Mesothelial cell of epicardium (in vitro differentiated cells): ENCODE results near the gene FOXP1. TPM values are rescaled to one million over a fixed set of nuclear protein-coding genes. Genes with fewer than 3 reads are reported as not detected.

Experiments
- DNase-seq, 2 experiments: peaks; one replicate each; pipeline ENCODE4 v3.0.0; 2021; ENCODE audit warnings: low spot score in 2 of 2; ENCODE audit not compliant: unreplicated experiment in 2 of 2
- H3K27ac Mint-ChIP-seq: 2 replicates; pipeline ENCODE4 v1.8.0; 2021; ENCODE audit warnings: mixed read lengths
- H3K27me3 Mint-ChIP-seq: 2 replicates; pipeline ENCODE4 v1.8.0; 2021; ENCODE audit warnings: low read depth, mixed read lengths
- H3K36me3 Mint-ChIP-seq: 2 replicates; pipeline ENCODE4 v1.8.0; 2021; ENCODE audit warnings: mixed read lengths
- H3K4me1 Mint-ChIP-seq: 2 replicates; pipeline ENCODE4 v1.8.0; 2021; ENCODE audit warnings: mixed read lengths
- H3K4me3 Mint-ChIP-seq: 2 replicates; pipeline ENCODE4 v1.8.0; 2021; ENCODE audit warnings: mild to moderate bottlenecking, moderate library complexity, mixed read lengths
- H3K9me3 Mint-ChIP-seq: 2 replicates; pipeline ENCODE4 v1.8.0; 2021; ENCODE audit warnings: mixed read lengths
- CTCF ChIP-seq: fragments of 200-600 bp; sonication (generic); IDR thresholded peaks from one replicate; pipeline ENCODE4 v1.5.0; 2021; ENCODE audit warnings: antibody characterized with exemption; ENCODE audit not compliant: unreplicated experiment
- total RNA-seq: library from RNA; stranded (reverse); gene quantifications from 3 replicates; pipeline ENCODE4 v1.2.1, GENCODE V29; 2021

Gene FOXP1
- total RNA-seq, 1 donor from 2014 or later: 187 TPM

GRCh38 chr3:71582036-71582611 is 1.4 kb downstream of the FOXP1 start:
- H3K4me1 Mint-ChIP-seq: peaks cover 64% of the 10 kb centered on the region
- H3K36me3 Mint-ChIP-seq: no peaks in the 10 kb centered on the region
- peak overlapping the region; percentile 99 for H3K27ac Mint-ChIP-seq
- H3K9me3 Mint-ChIP-seq: no peaks in the 10 kb centered on the region
- peak; percentile 43 to 67 for DNase-seq
- no peak for TF ChIP-seq CTCF
- H3K4me3 Mint-ChIP-seq: peak overlapping the region; percentile 83
- no peaks in the 10 kb centered on the region for H3K27me3 Mint-ChIP-seq

GRCh38 chr3:71581457-71582035 is 2.0 kb downstream of the FOXP1 start:
- no peaks in the 10 kb centered on the region for H3K27me3 Mint-ChIP-seq
- no peaks in the 10 kb centered on the region for H3K36me3 Mint-ChIP-seq
- H3K4me1 Mint-ChIP-seq: peaks cover 64% of the 10 kb centered on the region
- H3K9me3 Mint-ChIP-seq: no peaks in the 10 kb centered on the region
- DNase-seq: peak; percentile 26 to 62
- no peak for TF ChIP-seq CTCF
- H3K4me3 Mint-ChIP-seq: peak overlapping the region; percentile 83
- peak overlapping the region; percentile 99 for H3K27ac Mint-ChIP-seq

- H3K9me3 Mint-ChIP-seq: no peaks in the 10 kb centered on the region
- DNase-seq: no peak
- peak overlapping the region; percentile 83 for H3K4me3 Mint-ChIP-seq
- H3K4me1 Mint-ChIP-seq: peaks cover 60% of the 10 kb centered on the region
- H3K27me3 Mint-ChIP-seq: no peaks in the 10 kb centered on the region
- H3K36me3 Mint-ChIP-seq: no peaks in the 10 kb centered on the region
- TF ChIP-seq CTCF: no peak
- peak overlapping the region; percentile 95 for H3K27ac Mint-ChIP-seq
These were observed 2.7 kb downstream of the FOXP1 start for GRCh38 chr3:71580636-71581456.

- H3K4me3 Mint-ChIP-seq: peak overlapping the region; percentile 83
- no peaks in the 10 kb centered on the region for H3K9me3 Mint-ChIP-seq
- peaks cover 7% of the 10 kb centered on the region for H3K36me3 Mint-ChIP-seq
- no peak for TF ChIP-seq CTCF
- H3K27ac Mint-ChIP-seq: peak overlapping the region; percentile 95
- H3K4me1 Mint-ChIP-seq: peaks cover 60% of the 10 kb centered on the region
- no peaks in the 10 kb centered on the region for H3K27me3 Mint-ChIP-seq
- no peak for DNase-seq
These were observed 3.6 kb downstream of the FOXP1 start for GRCh38 chr3:71579935-71580406.

GRCh38 chr3:71579326-71579934 is 4.1 kb downstream of the FOXP1 start:
- Mint-ChIP-seq H3K36me3 (peaks cover 9% of the 10 kb centered on the region), H3K4me1 (peaks cover 54% of the 10 kb centered on the region), H3K27me3 (no peaks in the 10 kb centered on the region), H3K4me3 (peak overlapping the region; percentile 83), H3K27ac (peak overlapping the region; percentile 95), H3K9me3 (no peaks in the 10 kb centered on the region)
- no peak for DNase-seq
- TF ChIP-seq CTCF: no peak
